NCI-H69 (cell line): Measurements from ENCODE around the gene GTF2IRD1.
"Not testable (repeated sequence)": the region's sequence is repeated elsewhere in the genome, so short reads cannot be mapped to it uniquely, and the experiment has no call there.

ENCODE experiments used
- DNase-seq: peaks from one replicate; lab custom pipeline; 2025; lab: John Stamatoyannopoulos, UW

Gene GTF2IRD1

GRCh38 chr7:74516214-74516613 lies 62.5 kb downstream of the GTF2IRD1 start:
- DNase-seq = no peak

- DNase-seq = no peak
These were observed 64.3 kb downstream of the GTF2IRD1 start for GRCh38 chr7:74518041-74518440.

- DNase-seq = no peak
These were observed 64.9 kb downstream of the GTF2IRD1 start for GRCh38 chr7:74518654-74519053.

- no peak for DNase-seq
These were observed 65.7 kb downstream of the GTF2IRD1 start for GRCh38 chr7:74519395-74519794.

- DNase-seq = no peak
These were observed 68.1 kb downstream of the GTF2IRD1 start for GRCh38 chr7:74521855-74522254.

GRCh38 chr7:74522281-74522905 lies 68.7 kb downstream of the GTF2IRD1 start:
- no peak for DNase-seq

- DNase-seq = no peak
These were observed 69.3 kb downstream of the GTF2IRD1 start for GRCh38 chr7:74523015-74523414.

- DNase-seq = no peak
These were observed 71.4 kb downstream of the GTF2IRD1 start for GRCh38 chr7:74525140-74525539.

GRCh38 chr7:74525881-74526280 lies 72.2 kb downstream of the GTF2IRD1 start:
- peak; percentile 91 for DNase-seq

- peak; percentile 20 for DNase-seq
These were observed 73.1 kb downstream of the GTF2IRD1 start for GRCh38 chr7:74526780-74527179.

- DNase-seq = peak; percentile 84
These were observed 74.1 kb downstream of the GTF2IRD1 start for GRCh38 chr7:74527842-74528241.

- DNase-seq = not testable (repeated sequence)
These were observed 75.1 kb downstream of the GTF2IRD1 start for GRCh38 chr7:74528773-74529172.

GRCh38 chr7:74535951-74536356 lies 82.2 kb downstream of the GTF2IRD1 start:
- DNase-seq = no peak

GRCh38 chr7:74541937-74542336 lies 88.2 kb downstream of the GTF2IRD1 start:
- DNase-seq = not testable (repeated sequence)

GRCh38 chr7:74542558-74543117 lies 88.9 kb downstream of the GTF2IRD1 start:
- DNase-seq = peak; percentile 97

- DNase-seq = peak; percentile 63
These were observed 91.2 kb downstream of the GTF2IRD1 start for GRCh38 chr7:74544706-74545469.

- no peak for DNase-seq
These were observed 92.2 kb downstream of the GTF2IRD1 start for GRCh38 chr7:74545921-74546320.

- DNase-seq = not testable (repeated sequence)
These were observed 99.9 kb downstream of the GTF2IRD1 start for GRCh38 chr7:74553596-74554012.

GRCh38 chr7:74554178-74554577 lies 100.5 kb downstream of the GTF2IRD1 start:
- DNase-seq = no peak

GRCh38 chr7:74560086-74560719 lies 106.5 kb downstream of the GTF2IRD1 start:
- DNase-seq = no peak

GRCh38 chr7:74561898-74562613 lies 108.3 kb downstream of the GTF2IRD1 start:
- DNase-seq = peak; percentile 25

- not testable (repeated sequence) for DNase-seq
These were observed 109.9 kb downstream of the GTF2IRD1 start for GRCh38 chr7:74563639-74564038.
